ENCODE measurements around the gene E2F8. TPM values are rescaled to one million over a fixed set of nuclear protein-coding genes. Genes with fewer than 3 reads are reported as not detected.
"Not testable (repeated sequence)": the region's sequence is repeated elsewhere in the genome, so short reads cannot be mapped to it uniquely, and the experiment has no call there.

E2F8 gene
- total RNA-seq, 3 donors from 2014 or later: 0.64 TPM; not detected in 2

DNA sequence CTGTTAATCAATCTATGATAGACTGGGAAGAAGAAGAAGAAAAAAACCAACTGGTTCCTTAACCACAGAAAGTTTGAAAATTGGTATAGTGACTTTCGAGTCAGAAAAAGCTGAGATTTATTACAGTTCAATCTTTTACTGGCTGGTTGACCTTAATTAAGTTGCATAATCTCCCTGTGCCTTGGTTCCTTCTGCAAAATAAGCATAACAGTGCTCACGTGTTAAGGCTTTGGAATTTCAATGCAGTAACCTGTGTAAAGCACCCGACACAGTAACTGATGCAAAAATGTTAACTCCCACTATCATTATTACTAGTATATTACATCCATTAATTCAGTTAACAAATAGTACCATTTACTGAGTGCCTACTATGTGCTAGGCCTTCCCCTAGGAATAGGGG, 22.6 kb upstream of the E2F8 start:
- no peaks in the 10 kb centered on the region for H3K36me3 ChIP-seq
- intact Hi-C loops (cut with DNase I; ENCODE audit: low total_unique reads): no loop called here
- H3K9me3 ChIP-seq: no peaks in the 10 kb centered on the region
- no peak overlapping the region for H3K27ac ChIP-seq
- no peaks in the 10 kb centered on the region for H3K27me3 ChIP-seq
- no peaks in the 10 kb centered on the region for H3K4me1 ChIP-seq
- no peak for DNase-seq (ENCODE audit: low spot score in 2 of 2)
- TF ChIP-seq, protein P1, sequence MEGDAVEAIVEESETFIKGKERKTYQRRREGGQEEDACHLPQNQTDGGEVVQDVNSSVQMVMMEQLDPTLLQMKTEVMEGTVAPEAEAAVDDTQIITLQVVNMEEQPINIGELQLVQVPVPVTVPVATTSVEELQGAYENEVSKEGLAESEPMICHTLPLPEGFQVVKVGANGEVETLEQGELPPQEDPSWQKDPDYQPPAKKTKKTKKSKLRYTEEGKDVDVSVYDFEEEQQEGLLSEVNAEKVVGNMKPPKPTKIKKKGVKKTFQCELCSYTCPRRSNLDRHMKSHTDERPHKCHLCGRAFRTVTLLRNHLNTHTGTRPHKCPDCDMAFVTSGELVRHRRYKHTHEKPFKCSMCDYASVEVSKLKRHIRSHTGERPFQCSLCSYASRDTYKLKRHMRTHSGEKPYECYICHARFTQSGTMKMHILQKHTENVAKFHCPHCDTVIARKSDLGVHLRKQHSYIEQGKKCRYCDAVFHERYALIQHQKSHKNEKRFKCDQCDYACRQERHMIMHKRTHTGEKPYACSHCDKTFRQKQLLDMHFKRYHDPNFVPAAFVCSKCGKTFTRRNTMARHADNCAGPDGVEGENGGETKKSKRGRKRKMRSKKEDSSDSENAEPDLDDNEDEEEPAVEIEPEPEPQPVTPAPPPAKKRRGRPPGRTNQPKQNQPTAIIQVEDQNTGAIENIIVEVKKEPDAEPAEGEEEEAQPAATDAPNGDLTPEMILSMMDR (IDR thresholded peaks at IDR 0.05): no peak
- TF ChIP-seq POLR2AphosphoS5 (IDR thresholded peaks at IDR 0.05) (no peak), POLR2A (IDR thresholded peaks at IDR 0.05) (no peak)
- no peak overlapping the region for H3K4me3 ChIP-seq

DNA sequence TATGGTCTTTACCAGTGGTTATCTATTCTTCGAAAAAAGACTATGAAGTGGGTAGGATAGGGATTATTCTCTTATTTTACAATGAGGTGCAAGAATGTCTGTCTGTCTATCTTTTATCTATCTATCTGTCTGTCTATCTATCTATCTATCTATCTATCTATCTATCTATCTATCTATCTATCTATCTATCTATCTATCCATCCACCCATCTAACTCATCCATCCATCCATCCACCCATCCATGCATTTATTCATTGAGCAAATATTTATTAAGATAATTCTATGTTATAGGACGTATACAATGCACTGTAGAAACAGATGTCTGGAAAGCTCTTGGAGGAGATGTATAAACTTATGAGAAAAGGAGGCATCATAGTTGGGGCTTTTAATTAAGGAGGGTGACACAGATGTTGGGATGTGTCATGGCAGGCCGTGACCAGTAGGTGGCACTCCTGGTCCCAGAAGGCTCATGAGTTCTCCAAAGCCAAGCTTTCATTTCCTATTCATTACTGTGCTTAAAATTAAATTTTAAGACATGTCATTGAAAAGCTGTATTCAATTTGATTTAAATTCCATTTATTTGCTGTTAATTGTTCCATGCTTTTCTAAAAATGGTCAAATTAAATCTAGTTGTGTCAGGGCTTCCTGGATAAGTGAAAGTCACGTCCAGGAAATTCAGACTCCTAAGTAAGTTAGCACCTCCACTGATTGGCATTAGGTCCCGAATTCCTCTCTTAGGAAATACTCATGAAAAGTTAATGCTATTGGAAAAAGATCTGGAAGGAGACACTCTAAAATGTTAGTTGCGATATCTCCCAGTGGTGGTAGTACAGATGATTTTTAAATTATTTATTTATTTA, 19.0 kb upstream of the E2F8 start:
- DNase-seq (ENCODE audit: low spot score in 2 of 2): peak in 1 of 2 donors; percentile 32
- no peaks in the 10 kb centered on the region for H3K9me3 ChIP-seq
- no peaks in the 10 kb centered on the region for H3K27me3 ChIP-seq
- peak overlapping the region in 1 of 3 donors; percentile 41 for H3K4me3 ChIP-seq
- TF ChIP-seq POLR2A (IDR thresholded peaks at IDR 0.05) (no peak), POLR2AphosphoS5 (IDR thresholded peaks at IDR 0.05) (no peak)
- TF ChIP-seq, protein P1 (IDR thresholded peaks at IDR 0.05): peak; percentile 61 to 86 (median 79)
- H3K4me1 ChIP-seq: no peaks in the 10 kb centered on the region
- intact Hi-C loops (cut with DNase I; ENCODE audit: low total_unique reads): no loop called here
- no peak overlapping the region for H3K27ac ChIP-seq
- H3K36me3 ChIP-seq: no peaks in the 10 kb centered on the region

DNA sequence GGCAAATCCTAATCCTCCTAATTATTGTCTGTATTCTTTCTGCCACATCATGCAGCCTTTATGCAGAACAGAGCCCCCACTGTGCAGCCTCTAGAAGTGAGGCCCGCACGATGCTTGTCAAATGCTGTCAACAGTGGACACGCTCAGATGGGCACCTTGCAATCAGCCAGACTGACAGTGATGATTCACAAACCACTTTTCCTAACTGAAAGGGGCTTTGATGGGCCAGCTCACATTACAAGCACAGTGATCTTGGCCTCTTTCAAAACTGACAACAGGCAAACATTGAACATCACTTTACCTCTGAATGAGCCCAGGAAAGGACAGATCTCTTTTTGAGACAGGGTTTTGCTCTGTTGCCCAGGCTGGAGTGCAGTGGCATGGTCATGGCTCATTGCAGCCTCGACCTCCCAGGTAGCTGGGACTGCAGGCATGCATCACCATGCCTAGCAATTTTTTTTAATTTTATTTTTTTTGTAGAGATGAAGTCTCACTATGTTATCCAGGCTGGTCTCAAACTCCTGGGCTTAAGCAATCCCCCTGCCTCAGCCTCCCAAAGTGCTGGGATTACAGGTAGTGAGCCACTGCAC, 18.0 kb upstream of the E2F8 start:
- H3K9me3 ChIP-seq: no peaks in the 10 kb centered on the region
- no peak overlapping the region for H3K4me3 ChIP-seq
- no peaks in the 10 kb centered on the region for H3K36me3 ChIP-seq
- TF ChIP-seq POLR2AphosphoS5 (IDR thresholded peaks at IDR 0.05) (no peak), POLR2A (IDR thresholded peaks at IDR 0.05) (no peak)
- TF ChIP-seq, protein P1 (IDR thresholded peaks at IDR 0.05): no peak
- DNase-seq (ENCODE audit: low spot score in 2 of 2): no peak
- H3K27me3 ChIP-seq: no peaks in the 10 kb centered on the region
- no peaks in the 10 kb centered on the region for H3K4me1 ChIP-seq
- intact Hi-C loops (cut with DNase I; ENCODE audit: low total_unique reads): no loop called here
- H3K27ac ChIP-seq: no peak overlapping the region

DNA sequence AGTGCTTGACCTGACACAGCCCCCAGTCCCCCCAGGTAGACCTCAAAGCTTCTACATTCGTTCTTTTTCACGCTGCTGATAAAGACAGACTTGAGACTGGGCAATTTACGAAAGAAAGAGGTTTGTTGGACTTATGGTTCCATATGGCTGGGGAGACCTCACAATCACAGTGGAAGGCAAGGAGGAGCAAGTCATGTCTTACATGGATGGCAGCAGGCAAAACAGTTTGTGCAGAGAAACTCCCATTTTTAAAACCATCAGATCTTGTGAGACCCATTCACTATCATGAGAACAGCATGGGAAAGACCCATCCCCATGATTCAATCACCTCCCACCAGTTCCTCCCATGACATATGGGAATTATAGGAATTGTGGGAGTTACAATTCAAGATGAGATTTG, 13.7 kb upstream of the E2F8 start:
- H3K9me3 ChIP-seq; H3K36me3 ChIP-seq; intact Hi-C loops (cut with DNase I; ENCODE audit: low total_unique reads); H3K27ac ChIP-seq; H3K4me3 ChIP-seq; H3K4me1 ChIP-seq; H3K27me3 ChIP-seq; DNase-seq (ENCODE audit: low spot score in 2 of 2): not testable (repeated sequence)

DNA sequence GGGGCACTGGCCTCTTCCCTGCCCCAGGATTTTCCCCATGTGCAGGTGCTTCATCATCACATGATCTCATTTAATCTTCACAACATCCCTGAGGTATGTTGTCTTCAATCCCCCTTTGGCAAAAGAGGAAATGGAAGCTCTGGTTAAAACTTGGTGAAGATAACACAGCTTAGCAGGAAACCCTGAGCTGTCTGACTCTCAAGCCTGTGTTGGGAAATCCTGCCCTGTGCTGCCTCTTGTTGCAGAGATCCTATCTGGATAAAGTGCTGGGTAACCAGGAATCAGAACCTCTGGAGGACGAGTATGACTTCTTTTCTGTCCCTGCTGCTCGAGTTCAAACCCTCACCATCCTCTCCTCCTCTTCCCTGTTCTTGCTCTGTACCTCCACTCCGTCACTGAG, 13.1 kb upstream of the E2F8 start:
- no peak overlapping the region for H3K27ac ChIP-seq
- no peak overlapping the region for H3K4me3 ChIP-seq
- no peaks in the 10 kb centered on the region for H3K27me3 ChIP-seq
- no peak for DNase-seq (ENCODE audit: low spot score in 2 of 2)
- no peaks in the 10 kb centered on the region for H3K9me3 ChIP-seq
- TF ChIP-seq POLR2A (IDR thresholded peaks at IDR 0.05) (no peak), POLR2AphosphoS5 (IDR thresholded peaks at IDR 0.05) (no peak)
- TF ChIP-seq, protein P1 (IDR thresholded peaks at IDR 0.05): no peak
- intact Hi-C loops (cut with DNase I; ENCODE audit: low total_unique reads): no loop called here
- no peaks in the 10 kb centered on the region for H3K4me1 ChIP-seq
- no peaks in the 10 kb centered on the region for H3K36me3 ChIP-seq
